ENCODE measurements around the gene SPEF1. TPM values are rescaled to one million over a fixed set of nuclear protein-coding genes. Genes with fewer than 3 reads are reported as not detected.
"Not testable (repeated sequence)": the region's sequence is repeated elsewhere in the genome, so short reads cannot be mapped to it uniquely, and the experiment has no call there.

SPEF1 gene, protein sequence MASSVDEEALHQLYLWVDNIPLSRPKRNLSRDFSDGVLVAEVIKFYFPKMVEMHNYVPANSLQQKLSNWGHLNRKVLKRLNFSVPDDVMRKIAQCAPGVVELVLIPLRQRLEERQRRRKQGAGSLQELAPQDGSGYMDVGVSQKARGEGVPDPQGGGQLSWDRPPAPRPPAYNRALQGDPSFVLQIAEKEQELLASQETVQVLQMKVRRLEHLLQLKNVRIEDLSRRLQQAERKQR
- total RNA-seq (2014; rRNA removed; shearing (Covaris generic)), result not detected in 2 replicates

DNA sequence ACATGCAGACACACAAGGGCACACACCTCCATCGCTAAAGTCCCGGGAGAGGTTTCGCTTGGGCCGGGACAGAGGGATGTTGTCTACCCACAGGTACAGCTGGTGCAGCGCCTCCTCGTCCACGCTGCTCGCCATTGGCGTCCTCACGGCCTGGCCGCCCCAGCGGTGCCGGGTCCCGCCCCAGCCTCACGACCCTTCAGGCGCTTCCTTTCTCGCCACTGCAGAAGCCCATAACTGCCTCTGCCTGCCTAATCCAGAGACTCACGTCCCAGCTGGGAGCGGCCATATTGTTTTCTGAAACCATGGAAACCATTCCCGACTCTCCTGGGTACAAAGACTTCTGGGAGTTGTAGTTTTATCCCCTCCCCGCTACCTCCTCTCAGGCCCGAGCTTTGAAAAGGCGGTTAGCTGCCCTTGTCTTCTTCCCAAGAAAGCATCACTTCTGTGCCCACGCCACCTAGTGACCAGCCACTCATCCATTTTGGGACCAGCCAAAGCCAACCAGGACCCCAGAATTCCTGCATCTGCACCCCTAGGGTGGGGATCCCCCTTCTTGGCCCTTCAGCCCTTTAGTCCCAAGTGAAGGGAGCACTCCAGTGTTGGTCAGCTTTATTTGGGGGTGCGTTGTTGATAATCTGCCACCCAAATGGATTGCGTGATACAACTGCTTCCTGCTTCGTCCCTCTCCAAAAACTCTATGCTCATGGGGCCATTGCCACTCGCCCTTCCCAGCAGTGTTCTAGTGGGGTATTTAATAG, at the start of gene SPEF1:
TSS of gene SPEF1 (minus strand) at position 296 of the 758 bp plus-strand sequence. CDS start at position 135, 161 bp downstream.
- peaks cover 34% of the 10 kb centered on the region for H3K4me1 ChIP-seq (replicated peaks)
- peaks cover 40% of the 10 kb centered on the region for H3K36me3 ChIP-seq
- peak within 1 kb of the TSS; percentile 22 for H3K4me3 ChIP-seq
- no peaks in the 10 kb centered on the region; the same call in 1 of the 2 replicates for H3K9me3 ChIP-seq (replicated peaks)
- no peak within 1 kb of the TSS for H3K27ac ChIP-seq
- peak; percentile 90 to 93 for DNase-seq (ENCODE audit: low read depth in 1 of 2, low spot score in 2 of 2)
- H3K27me3 ChIP-seq (replicated peaks), result peaks cover 15% of the 10 kb centered on the region

DNA sequence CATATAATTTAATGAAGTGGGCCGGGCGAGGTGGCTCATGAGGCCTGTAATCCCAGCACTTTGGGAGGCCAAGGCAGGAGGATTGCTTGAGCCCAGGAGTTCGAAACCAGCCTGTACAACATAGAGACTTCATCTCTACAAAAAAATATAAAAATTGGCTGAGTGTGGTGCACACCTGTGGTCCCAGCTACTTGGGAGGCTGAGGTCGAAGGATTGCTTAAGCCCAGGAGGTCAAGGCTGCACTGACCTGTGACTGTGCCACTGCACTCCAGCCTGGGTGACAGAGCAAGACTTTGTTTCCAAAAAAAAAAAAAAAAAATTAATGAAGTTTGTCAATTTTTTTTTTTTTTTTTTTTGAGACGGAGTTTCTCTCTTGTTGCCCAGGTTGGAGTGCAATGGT, 48.6 kb upstream of the SPEF1 start:
- not testable (repeated sequence) for H3K9me3 ChIP-seq (replicated peaks); DNase-seq (ENCODE audit: low read depth in 1 of 2, low spot score in 2 of 2); H3K27ac ChIP-seq; H3K27me3 ChIP-seq (replicated peaks); H3K4me3 ChIP-seq; H3K4me1 ChIP-seq (replicated peaks)
- H3K36me3 ChIP-seq, result peaks cover 17% of the 10 kb centered on the region

DNA sequence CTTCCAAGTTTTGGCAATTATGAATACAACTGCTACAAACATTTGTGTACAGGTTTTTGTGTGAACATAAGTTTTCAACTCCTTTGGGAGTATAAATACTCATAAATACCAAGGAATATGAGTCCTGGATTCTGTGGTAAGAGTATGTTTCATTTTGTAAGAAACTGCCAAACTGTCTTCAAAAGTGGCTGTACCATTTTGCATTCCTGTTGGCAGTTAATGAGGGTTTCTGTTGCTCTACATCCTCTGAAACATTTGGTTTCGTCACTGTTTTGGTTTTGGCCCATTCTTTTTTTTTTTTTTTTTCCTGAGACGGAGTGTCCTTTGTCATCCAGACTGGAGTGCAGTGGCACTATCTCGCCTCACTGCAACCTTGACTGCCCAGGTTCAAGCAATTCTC, 47.5 kb upstream of the SPEF1 start:
- Histone ChIP-seq H3K4me1 (replicated peaks) (no peaks in the 10 kb centered on the region), H3K27ac (no peak overlapping the region), H3K4me3 (no peak overlapping the region), H3K36me3 (peaks cover 25% of the 10 kb centered on the region), H3K27me3 (replicated peaks) (no peaks in the 10 kb centered on the region), H3K9me3 (replicated peaks) (no peaks in the 10 kb centered on the region)
- no peak for DNase-seq (ENCODE audit: low read depth in 1 of 2, low spot score in 2 of 2)

GRCh38 chr20:3826420-3826819, 45.2 kb upstream of the SPEF1 start:
- H3K4me1 ChIP-seq (replicated peaks), result peaks cover 2% of the 10 kb centered on the region; the same call in 1 of the 2 replicates
- H3K36me3 ChIP-seq, result peaks cover 46% of the 10 kb centered on the region
- no peak for DNase-seq (ENCODE audit: low read depth in 1 of 2, low spot score in 2 of 2)
- H3K4me3 ChIP-seq, result no peak overlapping the region
- no peaks in the 10 kb centered on the region for H3K27me3 ChIP-seq (replicated peaks)
- no peak overlapping the region for H3K27ac ChIP-seq
- H3K9me3 ChIP-seq (replicated peaks), result no peaks in the 10 kb centered on the region

GRCh38 chr20:3825526-3825925, 44.3 kb upstream of the SPEF1 start:
- no peak overlapping the region for H3K4me3 ChIP-seq
- H3K27ac ChIP-seq, result no peak overlapping the region
- H3K36me3 ChIP-seq, result peaks cover 46% of the 10 kb centered on the region
- no peaks in the 10 kb centered on the region for H3K9me3 ChIP-seq (replicated peaks)
- peaks cover 5% of the 10 kb centered on the region; the same call in 1 of the 2 replicates for H3K4me1 ChIP-seq (replicated peaks)
- H3K27me3 ChIP-seq (replicated peaks), result no peaks in the 10 kb centered on the region
- no peak for DNase-seq (ENCODE audit: low read depth in 1 of 2, low spot score in 2 of 2)

- no peaks in the 10 kb centered on the region for H3K9me3 ChIP-seq (replicated peaks)
- no peak overlapping the region for H3K27ac ChIP-seq
- no peak for DNase-seq (ENCODE audit: low read depth in 1 of 2, low spot score in 2 of 2)
- H3K27me3 ChIP-seq (replicated peaks), result no peaks in the 10 kb centered on the region
- H3K4me1 ChIP-seq (replicated peaks), result peaks cover 13% of the 10 kb centered on the region
- peaks cover 50% of the 10 kb centered on the region for H3K36me3 ChIP-seq
- no peak overlapping the region for H3K4me3 ChIP-seq
Measured at GRCh38 chr20:3823881-3824280, 42.6 kb upstream of the SPEF1 start.

GRCh38 chr20:3821996-3822395, 40.7 kb upstream of the SPEF1 start:
- no peak for DNase-seq (ENCODE audit: low read depth in 1 of 2, low spot score in 2 of 2)
- Histone ChIP-seq H3K36me3 (peaks cover 46% of the 10 kb centered on the region), H3K4me1 (replicated peaks) (peaks cover 22% of the 10 kb centered on the region), H3K4me3 (no peak overlapping the region), H3K9me3 (replicated peaks) (no peaks in the 10 kb centered on the region), H3K27me3 (replicated peaks) (no peaks in the 10 kb centered on the region), H3K27ac (no peak overlapping the region)

DNA sequence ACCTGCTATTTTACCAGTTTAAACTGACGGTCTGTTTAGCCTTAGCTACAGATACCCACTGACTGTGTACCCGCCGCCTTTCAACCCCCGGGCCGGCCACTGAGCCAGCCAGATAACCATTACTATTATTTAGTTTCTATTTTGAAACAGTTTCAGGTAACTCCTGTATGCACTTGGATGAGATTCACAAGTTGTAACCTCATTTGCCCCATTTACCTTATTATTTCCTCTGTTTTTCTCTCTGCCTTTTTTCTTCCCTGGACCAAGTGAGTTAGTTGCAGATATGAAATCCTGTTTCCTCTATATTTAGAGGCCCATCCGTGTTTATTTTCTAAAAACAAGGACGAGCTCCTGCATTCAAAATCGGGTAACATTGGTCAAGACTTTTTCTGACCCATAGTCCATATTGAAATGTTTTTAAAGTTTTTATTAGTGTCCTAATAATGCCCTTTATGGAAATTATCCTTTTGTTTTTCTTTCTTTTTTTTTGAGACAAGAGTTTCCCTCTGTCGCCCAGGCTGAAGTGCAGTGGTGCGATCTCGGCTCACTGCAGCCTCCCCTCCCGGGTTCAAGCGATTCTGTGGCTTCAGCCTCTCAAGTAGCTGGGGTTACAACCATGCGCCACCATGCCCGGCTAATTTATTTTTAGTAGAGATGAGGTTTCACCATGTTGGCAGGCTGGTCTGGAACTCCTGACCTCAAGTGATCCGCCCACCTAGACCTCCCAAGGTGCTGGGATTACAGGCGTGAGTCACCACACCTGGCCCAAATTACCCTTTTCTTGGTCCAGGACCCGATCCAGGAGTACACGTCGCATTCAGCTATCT, 39.9 kb upstream of the SPEF1 start:
- H3K9me3 ChIP-seq (replicated peaks), result no peaks in the 10 kb centered on the region
- no peaks in the 10 kb centered on the region for H3K27me3 ChIP-seq (replicated peaks)
- DNase-seq (ENCODE audit: low read depth in 1 of 2, low spot score in 2 of 2), result no peak
- H3K36me3 ChIP-seq, result peaks cover 43% of the 10 kb centered on the region
- H3K27ac ChIP-seq, result peak overlapping the region; percentile 99
- H3K4me1 ChIP-seq (replicated peaks), result peaks cover 22% of the 10 kb centered on the region
- H3K4me3 ChIP-seq, result peak overlapping the region; percentile 92

GRCh38 chr20:3820048-3820900, 39.0 kb upstream of the SPEF1 start, which contains the start of gene AP5S1:
TSS of gene AP5S1 (plus strand) at chr20:3820547. CDS start at chr20:3822118, 1,571 bp downstream.
- Histone ChIP-seq H3K27me3 (replicated peaks) (no peaks in the 10 kb centered on the region), H3K9me3 (replicated peaks) (no peaks in the 10 kb centered on the region), H3K27ac (peak within 1 kb of the TSS; percentile 99), H3K4me3 (peak within 1 kb of the TSS; percentile 92), H3K4me1 (replicated peaks) (peaks cover 22% of the 10 kb centered on the region), H3K36me3 (peaks cover 37% of the 10 kb centered on the region)
- peak; percentile 97 to 100 for DNase-seq (ENCODE audit: low read depth in 1 of 2, low spot score in 2 of 2)

- H3K4me1 ChIP-seq (replicated peaks), result peaks cover 22% of the 10 kb centered on the region
- H3K27me3 ChIP-seq (replicated peaks), result no peaks in the 10 kb centered on the region
- DNase-seq (ENCODE audit: low read depth in 1 of 2, low spot score in 2 of 2), result no peak
- peak overlapping the region; percentile 99 for H3K27ac ChIP-seq
- no peaks in the 10 kb centered on the region for H3K9me3 ChIP-seq (replicated peaks)
- peaks cover 33% of the 10 kb centered on the region for H3K36me3 ChIP-seq
- peak overlapping the region; percentile 92 for H3K4me3 ChIP-seq
Measured at GRCh38 chr20:3819411-3820047, 38.3 kb upstream of the SPEF1 start.

DNA sequence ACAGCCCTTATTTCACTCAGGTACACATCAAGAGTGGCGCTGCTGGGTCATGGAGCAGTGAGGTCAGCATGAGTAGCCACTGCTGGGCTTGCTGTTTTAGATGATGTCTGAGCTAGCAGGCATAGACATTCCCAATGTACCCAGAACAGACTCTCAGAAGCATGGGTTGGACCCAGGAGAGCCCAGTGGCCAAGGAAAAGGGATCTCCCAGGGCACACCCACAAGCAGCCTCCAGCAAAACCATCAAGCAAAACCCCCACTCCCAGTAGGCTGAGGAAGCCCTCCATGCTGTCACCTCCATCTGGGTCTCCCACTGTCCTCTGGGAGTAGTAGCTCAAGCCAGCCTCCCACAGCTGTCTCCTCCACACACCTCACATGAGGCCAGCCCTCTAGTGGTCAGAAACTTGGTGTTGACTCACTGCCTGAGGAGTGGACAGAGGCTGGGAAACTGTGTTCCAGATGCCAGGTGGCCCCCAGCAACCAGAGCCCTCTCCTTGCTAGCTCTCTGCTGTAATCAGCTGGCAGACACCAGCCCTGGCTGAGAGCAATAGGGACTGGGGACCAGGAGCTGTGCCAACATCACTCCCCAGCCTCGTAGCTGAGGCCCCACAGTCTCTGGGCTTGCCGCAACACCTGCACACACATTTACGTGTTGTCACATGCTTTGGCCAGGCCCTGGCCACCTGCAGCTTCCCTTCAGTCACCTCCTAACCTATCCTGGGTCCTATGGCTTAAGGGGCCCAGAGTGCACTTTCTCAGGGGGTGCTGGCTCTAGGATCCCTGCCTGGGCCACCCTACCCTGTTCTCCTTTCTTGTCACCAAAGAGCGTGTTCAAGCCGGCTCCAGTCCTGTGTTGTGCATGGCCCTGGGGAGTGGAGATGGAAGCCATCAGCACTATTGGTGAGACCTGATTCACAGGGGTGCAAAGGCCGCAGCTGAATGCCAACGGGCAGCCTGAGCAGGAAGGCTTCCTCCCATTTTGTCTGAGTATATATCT, 37.2 kb upstream of the SPEF1 start:
- no peaks in the 10 kb centered on the region for H3K27me3 ChIP-seq (replicated peaks)
- peaks cover 22% of the 10 kb centered on the region for H3K36me3 ChIP-seq
- H3K4me1 ChIP-seq (replicated peaks), result peaks cover 22% of the 10 kb centered on the region
- no peak overlapping the region for H3K27ac ChIP-seq
- no peak overlapping the region for H3K4me3 ChIP-seq
- peak; percentile 78 to 87 for DNase-seq (ENCODE audit: low read depth in 1 of 2, low spot score in 2 of 2)
- no peaks in the 10 kb centered on the region for H3K9me3 ChIP-seq (replicated peaks)
